Liver (tissue), 9 donors: Measurements from ENCODE around the gene PLCB1. TPM values are rescaled to one million over a fixed set of nuclear protein-coding genes. Genes with fewer than 3 reads are reported as not detected.

ENCODE experiments used
- DNase-seq: peaks from one replicate; pipeline ENCODE4 v3.0.0-alpha.2; 2017; ENCODE audit warnings: low spot score
- H3K27ac ChIP-seq, 2 donors: one replicate each; pipeline ENCODE4 v1.7.0; 2013; ENCODE audit warnings: inconsistent platforms in 2 of 2, low read length in 2 of 2, control low read depth in 1 of 2, low read depth in 1 of 2, mild to moderate bottlenecking in 1 of 2
- H3K27me3 ChIP-seq, 4 donors: one replicate each; pipeline versions ENCODE4 v1.6.1 to v1.7.0; 2013; ENCODE audit warnings: low read length in 3 of 4, inconsistent platforms in 1 of 4, mild to moderate bottlenecking in 1 of 4, moderate library complexity in 1 of 4; ENCODE audit not compliant: control insufficient read depth in 4 of 4, insufficient read depth in 4 of 4
- H3K36me3 ChIP-seq, 4 donors: one replicate each; pipeline versions ENCODE4 v1.6.1 to v1.7.0; 2013; ENCODE audit warnings: low read length in 3 of 4, mild to moderate bottlenecking in 3 of 4, low read depth in 1 of 4, moderate library complexity in 1 of 4; ENCODE audit not compliant: control insufficient read depth in 4 of 4, insufficient read depth in 3 of 4
- H3K4me1 ChIP-seq, 4 donors: one replicate each; pipeline versions ENCODE4 v1.6.1 to v1.7.0; 2013; ENCODE audit warnings: low read length in 3 of 4, mild to moderate bottlenecking in 3 of 4, moderate library complexity in 1 of 4; ENCODE audit not compliant: control insufficient read depth in 4 of 4, insufficient read depth in 4 of 4
- H3K4me3 ChIP-seq, 3 donors: one replicate each; pipeline versions ENCODE4 v1.6.1 to v1.7.0; 2013; ENCODE audit warnings: low read length in 3 of 3, control low read depth in 1 of 3, low read depth in 1 of 3, mild to moderate bottlenecking in 1 of 3
- H3K9ac ChIP-seq, 2 donors: one replicate each; pipeline ENCODE4 v1.7.0; 2013; ENCODE audit warnings: low read length in 2 of 2, mild to moderate bottlenecking in 2 of 2, moderate library complexity in 2 of 2, control low read depth in 1 of 2, low read depth in 1 of 2
- H3K9me3 ChIP-seq, 4 donors: one replicate each; pipeline versions ENCODE4 v1.6.1 to v1.7.0; 2013; ENCODE audit warnings: low read length in 3 of 4; ENCODE audit not compliant: control insufficient read depth in 4 of 4
- FOXA1 ChIP-seq: IDR thresholded peaks from 2 replicates; pipeline ENCODE4 v1.6.1; 2016; ENCODE audit warnings: antibody characterized with exemption
- FOXA2 ChIP-seq: IDR thresholded peaks from 2 replicates; pipeline ENCODE4 v1.6.1; 2016; ENCODE audit warnings: antibody characterized with exemption
- GABPA ChIP-seq, 2 donors: IDR thresholded peaks in 1 of 2; conservative IDR thresholded peaks in 1 of 2; 2 replicates each; pipeline ENCODE4 v1.6.1; 2016; ENCODE audit warnings: antibody characterized with exemption in 2 of 2, mild to moderate bottlenecking in 1 of 2, moderate library complexity in 1 of 2
- JUND ChIP-seq, 2 donors: IDR thresholded peaks; 2 replicates each; pipeline ENCODE4 v1.6.1; 2016; ENCODE audit warnings: antibody characterized with exemption in 2 of 2
- MAX ChIP-seq: IDR thresholded peaks from 2 replicates; pipeline ENCODE4 v1.6.1; 2016; ENCODE audit warnings: antibody characterized with exemption
- NR2F2 ChIP-seq: IDR thresholded peaks from 2 replicates; pipeline ENCODE4 v1.6.1; 2016; ENCODE audit warnings: antibody characterized with exemption
- REST ChIP-seq: IDR thresholded peaks from 2 replicates; pipeline ENCODE4 v1.6.1; 2016; ENCODE audit warnings: antibody characterized with exemption, mild to moderate bottlenecking
- SP1 ChIP-seq: IDR thresholded peaks from 2 replicates; pipeline ENCODE4 v1.6.1; 2018; ENCODE audit warnings: antibody characterized with exemption, mild to moderate bottlenecking
- YY1 ChIP-seq: IDR thresholded peaks from 2 replicates; pipeline ENCODE4 v1.6.1; 2016; ENCODE audit warnings: antibody characterized with exemption, mild to moderate bottlenecking
- ZBTB33 ChIP-seq: IDR thresholded peaks from 2 replicates; pipeline ENCODE4 v1.6.1; 2016; ENCODE audit warnings: antibody characterized with exemption
- WGBS: extraction: QIAGEN DNeasy Blood & Tissue Kit; methylation state at CpG from one replicate; pipeline ENCODE4 v1.1.7; 2013; 5-methylcytosine and 5-hydroxymethylcytosine counted together
- polyA plus RNA-seq, 2 donors: library from polyadenylated mRNA; stranded (reverse) in 1 of 2; unstranded in 1 of 2; fragments of 200-250 nt in 1 of 2; fragments of >200 nt in 1 of 2; fragmentation: Nextera tagmentation in 1 of 2; extraction: Ambion mirVana in 1 of 2; gene quantifications; one replicate each; pipeline versions ENCODE4 v1.2.1 to v1.2.3, GENCODE V29; 2013 to 2015
- total RNA-seq, 2 donors: library from RNA; depleted of rRNA; stranded (reverse); fragments of >200 nt; gene quantifications; one replicate each; pipeline ENCODE4 v1.2.3, GENCODE V29; 2014
- donor health status: healthy.
- donor health status: healthy.
- donor health status: healthy.
- donor health status: healthy.
- donor health status: healthy.

PLCB1 gene
- total and polyA plus RNA-seq, 4 donors: 3.7 to 13.5 (median 5.9) TPM

GRCh38 chr20:8298426-8299043 is 166.5 kb downstream of the PLCB1 start (continued):
- TF ChIP-seq REST (no peak), ZBTB33 (no peak), SP1 (no peak)

GRCh38 chr20:8299921-8300320 is 167.9 kb downstream of the PLCB1 start:
- Histone ChIP-seq H3K4me3 (no peak overlapping the region), H3K27me3 (no peaks in the 10 kb centered on the region), H3K4me1 (no peaks in the 10 kb centered on the region), H3K9ac (no peak overlapping the region), H3K27ac (no peak overlapping the region), H3K36me3 (no peaks in the 10 kb centered on the region), H3K9me3 (no peaks in the 10 kb centered on the region)
- DNase-seq: no peak
- no peak for TF ChIP-seq JUND (IDR thresholded peaks at IDR 0.05)
- TF ChIP-seq MAX: no peak
- no peak for TF ChIP-seq ZBTB33
- no peak for TF ChIP-seq FOXA1
- TF ChIP-seq REST: no peak
- no peak for TF ChIP-seq FOXA2
- no peak for TF ChIP-seq SP1
- TF ChIP-seq YY1: no peak
- no peak for TF ChIP-seq GABPA (IDR thresholded peaks at IDR 0.05 in 1 of 2, conservative IDR thresholded peaks at IDR 0.05 in 1 of 2)
- TF ChIP-seq NR2F2: no peak
- WGBS: 94% methylated on average over 4 of the region's 4 CpGs
